ENCODE results near the gene CLCN4.

- TF ChIP-seq, protein P1, sequence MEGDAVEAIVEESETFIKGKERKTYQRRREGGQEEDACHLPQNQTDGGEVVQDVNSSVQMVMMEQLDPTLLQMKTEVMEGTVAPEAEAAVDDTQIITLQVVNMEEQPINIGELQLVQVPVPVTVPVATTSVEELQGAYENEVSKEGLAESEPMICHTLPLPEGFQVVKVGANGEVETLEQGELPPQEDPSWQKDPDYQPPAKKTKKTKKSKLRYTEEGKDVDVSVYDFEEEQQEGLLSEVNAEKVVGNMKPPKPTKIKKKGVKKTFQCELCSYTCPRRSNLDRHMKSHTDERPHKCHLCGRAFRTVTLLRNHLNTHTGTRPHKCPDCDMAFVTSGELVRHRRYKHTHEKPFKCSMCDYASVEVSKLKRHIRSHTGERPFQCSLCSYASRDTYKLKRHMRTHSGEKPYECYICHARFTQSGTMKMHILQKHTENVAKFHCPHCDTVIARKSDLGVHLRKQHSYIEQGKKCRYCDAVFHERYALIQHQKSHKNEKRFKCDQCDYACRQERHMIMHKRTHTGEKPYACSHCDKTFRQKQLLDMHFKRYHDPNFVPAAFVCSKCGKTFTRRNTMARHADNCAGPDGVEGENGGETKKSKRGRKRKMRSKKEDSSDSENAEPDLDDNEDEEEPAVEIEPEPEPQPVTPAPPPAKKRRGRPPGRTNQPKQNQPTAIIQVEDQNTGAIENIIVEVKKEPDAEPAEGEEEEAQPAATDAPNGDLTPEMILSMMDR (IDR thresholded peaks at IDR 0.05) = no peak
- TF ChIP-seq POLR2A (IDR thresholded peaks at IDR 0.05) = no peak
These were observed 36.8 kb downstream of the CLCN4 start for GRCh38 chrX:10193587-10193986.
